Osteocyte (in vitro differentiated cells): ENCODE results near the gene LHFPL3. TPM values are rescaled to one million over a fixed set of nuclear protein-coding genes. Genes with fewer than 3 reads are reported as not detected.

Experiments used
- DNase-seq: peaks from one replicate; pipeline ENCODE4 v3.0.0; 2021; ENCODE audit warnings: mixed read lengths; ENCODE audit not compliant: unreplicated experiment; ENCODE audit errors: extremely low spot score
- H3K27ac Mint-ChIP-seq: one replicate; pipeline ENCODE4 v1.8.0; 2021; ENCODE audit warnings: mild to moderate bottlenecking, mixed read lengths; ENCODE audit not compliant: unreplicated experiment
- H3K27me3 Mint-ChIP-seq: one replicate; pipeline ENCODE4 v1.8.0; 2021; ENCODE audit warnings: mixed read lengths; ENCODE audit not compliant: unreplicated experiment
- H3K36me3 Mint-ChIP-seq: one replicate; pipeline ENCODE4 v1.8.0; 2021; ENCODE audit warnings: mixed read lengths; ENCODE audit not compliant: unreplicated experiment
- H3K4me1 Mint-ChIP-seq: one replicate; pipeline ENCODE4 v1.8.0; 2021; ENCODE audit warnings: mixed read lengths; ENCODE audit not compliant: unreplicated experiment
- H3K4me3 Mint-ChIP-seq: one replicate; pipeline ENCODE4 v1.8.0; 2021; ENCODE audit warnings: mild to moderate bottlenecking, moderate library complexity, mixed read lengths; ENCODE audit not compliant: unreplicated experiment
- H3K9me3 Mint-ChIP-seq: one replicate; pipeline ENCODE4 v1.8.0; 2021; ENCODE audit warnings: mixed read lengths; ENCODE audit not compliant: unreplicated experiment
- total RNA-seq: library from RNA; stranded (reverse); gene quantifications from 2 replicates; pipeline ENCODE4 v1.2.1, GENCODE V29; 2021
- TF ChIP-seq, protein P1 (sequence below): fragments of 200-600 bp; sonication (generic); IDR thresholded peaks from 2 replicates; pipeline ENCODE4 v1.5.0; 2021; ENCODE audit warnings: antibody characterized with exemption, mild to moderate bottlenecking, moderate library complexity

LHFPL3 gene
- total RNA-seq, 1 donor from 2014 or later = not detected

DNA sequence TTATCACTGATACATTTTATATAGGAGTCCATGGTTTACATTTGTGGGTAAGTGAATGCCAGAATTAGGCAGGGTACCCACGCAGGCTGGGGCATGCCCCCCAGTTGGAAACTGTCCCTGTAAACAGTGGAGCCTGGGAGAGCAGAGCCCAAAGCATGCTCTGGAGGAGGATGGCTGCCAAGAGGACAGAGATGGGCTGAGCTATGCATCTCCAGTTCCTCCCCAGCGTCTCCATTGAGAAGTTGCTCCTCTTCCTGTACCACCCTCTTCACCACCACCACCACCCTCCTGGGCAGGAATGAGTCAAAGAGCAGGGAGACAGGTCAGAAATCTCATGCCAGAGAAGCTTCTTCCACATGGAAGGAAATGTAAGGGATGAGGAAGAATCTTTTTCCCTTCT is 617.9 kb downstream of the LHFPL3 start:
- Mint-ChIP-seq H3K27ac (peak overlapping the region; percentile 98), H3K27me3 (no peaks in the 10 kb centered on the region), H3K9me3 (no peaks in the 10 kb centered on the region), H3K4me3 (no peak overlapping the region), H3K36me3 (no peaks in the 10 kb centered on the region), H3K4me1 (peaks cover 24% of the 10 kb centered on the region)
- TF ChIP-seq, protein P1, sequence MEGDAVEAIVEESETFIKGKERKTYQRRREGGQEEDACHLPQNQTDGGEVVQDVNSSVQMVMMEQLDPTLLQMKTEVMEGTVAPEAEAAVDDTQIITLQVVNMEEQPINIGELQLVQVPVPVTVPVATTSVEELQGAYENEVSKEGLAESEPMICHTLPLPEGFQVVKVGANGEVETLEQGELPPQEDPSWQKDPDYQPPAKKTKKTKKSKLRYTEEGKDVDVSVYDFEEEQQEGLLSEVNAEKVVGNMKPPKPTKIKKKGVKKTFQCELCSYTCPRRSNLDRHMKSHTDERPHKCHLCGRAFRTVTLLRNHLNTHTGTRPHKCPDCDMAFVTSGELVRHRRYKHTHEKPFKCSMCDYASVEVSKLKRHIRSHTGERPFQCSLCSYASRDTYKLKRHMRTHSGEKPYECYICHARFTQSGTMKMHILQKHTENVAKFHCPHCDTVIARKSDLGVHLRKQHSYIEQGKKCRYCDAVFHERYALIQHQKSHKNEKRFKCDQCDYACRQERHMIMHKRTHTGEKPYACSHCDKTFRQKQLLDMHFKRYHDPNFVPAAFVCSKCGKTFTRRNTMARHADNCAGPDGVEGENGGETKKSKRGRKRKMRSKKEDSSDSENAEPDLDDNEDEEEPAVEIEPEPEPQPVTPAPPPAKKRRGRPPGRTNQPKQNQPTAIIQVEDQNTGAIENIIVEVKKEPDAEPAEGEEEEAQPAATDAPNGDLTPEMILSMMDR = no peak
- no peak for DNase-seq

DNA sequence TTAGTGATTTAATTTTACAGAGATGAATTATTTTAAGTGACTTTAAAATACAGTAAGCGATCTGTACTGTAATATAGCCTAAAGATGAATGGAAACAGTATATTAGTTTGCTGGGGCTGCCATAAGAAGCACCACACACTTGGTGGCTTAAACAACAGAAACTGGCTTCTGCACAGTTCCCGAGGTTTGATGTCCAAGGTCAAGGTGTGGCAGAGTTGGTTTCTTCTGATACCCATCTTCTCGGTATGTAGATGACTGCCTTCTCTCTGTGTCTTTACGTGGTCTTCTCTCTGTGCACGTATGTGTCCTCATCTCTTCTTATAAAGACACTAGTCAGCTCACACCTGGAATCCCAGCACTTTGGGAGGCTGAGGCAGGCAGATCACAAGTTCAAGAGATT is 621.6 kb downstream of the LHFPL3 start:
- Mint-ChIP-seq H3K9me3 (no peaks in the 10 kb centered on the region), H3K4me1 (peaks cover 21% of the 10 kb centered on the region), H3K4me3 (no peak overlapping the region), H3K27me3 (no peaks in the 10 kb centered on the region), H3K27ac (no peak overlapping the region), H3K36me3 (no peaks in the 10 kb centered on the region)
- DNase-seq = no peak
- TF ChIP-seq, protein P1 = no peak

DNA sequence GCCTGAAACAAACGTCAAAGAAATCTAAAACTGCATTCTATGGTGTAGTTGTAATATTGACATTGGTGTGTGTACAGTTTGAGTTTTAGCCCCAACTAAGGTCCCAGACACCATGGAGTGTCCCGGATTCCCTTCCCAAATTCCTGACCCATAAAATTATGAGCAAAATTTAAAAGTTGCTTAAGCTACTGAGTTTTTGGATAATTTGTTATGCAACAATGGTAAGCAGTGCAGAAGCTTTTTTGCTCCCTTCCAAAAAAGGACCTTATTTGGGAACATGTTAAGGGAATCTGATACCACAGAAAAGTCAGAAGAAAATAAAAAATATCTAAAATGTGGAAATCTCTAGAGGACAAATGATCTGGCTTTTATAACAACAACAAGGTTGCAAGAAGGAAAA is 622.4 kb downstream of the LHFPL3 start:
- no peaks in the 10 kb centered on the region for H3K36me3 Mint-ChIP-seq
- H3K27ac Mint-ChIP-seq = peak overlapping the region; percentile 72
- H3K9me3 Mint-ChIP-seq = no peaks in the 10 kb centered on the region
- no peak for DNase-seq
- H3K4me1 Mint-ChIP-seq = peaks cover 14% of the 10 kb centered on the region
- H3K4me3 Mint-ChIP-seq = no peak overlapping the region
- TF ChIP-seq, protein P1 = no peak
- H3K27me3 Mint-ChIP-seq = no peaks in the 10 kb centered on the region

DNA sequence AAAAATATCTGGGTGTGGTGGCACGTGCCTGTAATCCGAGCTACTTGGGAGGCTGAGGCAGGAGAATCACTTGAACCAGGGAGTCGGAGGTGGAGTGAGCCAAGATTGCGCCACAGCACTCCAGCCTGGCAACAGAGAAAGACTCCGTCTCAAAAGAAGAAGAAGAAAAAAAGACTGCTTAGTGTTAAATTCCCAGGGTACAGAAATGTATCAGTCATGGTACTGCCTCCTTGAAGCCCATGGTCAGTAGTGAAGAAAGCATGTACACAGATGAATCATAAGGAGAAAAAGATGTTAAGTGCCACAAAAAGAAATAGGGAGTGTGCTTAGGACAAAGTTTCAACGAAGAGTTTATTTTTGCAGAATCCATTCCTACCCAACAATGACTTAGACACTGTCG is 623.1 kb downstream of the LHFPL3 start:
- Mint-ChIP-seq H3K36me3 (no peaks in the 10 kb centered on the region), H3K27ac (peak overlapping the region; percentile 72), H3K9me3 (no peaks in the 10 kb centered on the region), H3K4me3 (no peak overlapping the region), H3K27me3 (no peaks in the 10 kb centered on the region), H3K4me1 (peaks cover 14% of the 10 kb centered on the region)
- no peak for DNase-seq
- TF ChIP-seq, protein P1 = no peak

DNA sequence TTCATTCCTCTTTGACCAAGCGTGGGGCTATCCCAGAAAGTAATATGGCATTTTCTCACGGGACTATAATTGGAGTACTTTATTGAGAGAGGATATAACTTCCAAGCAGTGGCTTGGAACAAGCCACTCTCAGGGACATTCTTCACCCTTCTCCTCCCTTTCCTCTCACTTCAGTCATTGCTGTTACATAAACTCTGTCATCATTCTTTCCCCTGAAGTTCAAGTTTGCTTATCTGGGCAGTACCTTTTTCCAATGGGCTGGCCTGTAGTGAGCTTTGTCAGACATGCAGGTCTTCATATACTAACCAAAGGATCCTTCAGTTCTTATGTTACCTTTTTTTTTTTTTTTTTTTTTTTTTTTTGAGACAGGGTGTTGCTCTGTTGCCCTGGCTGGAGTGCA is 626.9 kb downstream of the LHFPL3 start:
- H3K4me1 Mint-ChIP-seq = peaks cover 27% of the 10 kb centered on the region
- no peaks in the 10 kb centered on the region for H3K9me3 Mint-ChIP-seq
- DNase-seq = no peak
- no peak overlapping the region for H3K4me3 Mint-ChIP-seq
- no peaks in the 10 kb centered on the region for H3K36me3 Mint-ChIP-seq
- H3K27me3 Mint-ChIP-seq = no peaks in the 10 kb centered on the region
- TF ChIP-seq, protein P1 = no peak
- no peak overlapping the region for H3K27ac Mint-ChIP-seq

Other genes with a start within 250 kb of the LHFPL3 start
- 18.8 and 20.0 TPM in 2 replicates for gene ORC5, start 120.6 kb upstream of the LHFPL3 start, total RNA-seq